ENCODE data around the gene USP35.

DNA sequence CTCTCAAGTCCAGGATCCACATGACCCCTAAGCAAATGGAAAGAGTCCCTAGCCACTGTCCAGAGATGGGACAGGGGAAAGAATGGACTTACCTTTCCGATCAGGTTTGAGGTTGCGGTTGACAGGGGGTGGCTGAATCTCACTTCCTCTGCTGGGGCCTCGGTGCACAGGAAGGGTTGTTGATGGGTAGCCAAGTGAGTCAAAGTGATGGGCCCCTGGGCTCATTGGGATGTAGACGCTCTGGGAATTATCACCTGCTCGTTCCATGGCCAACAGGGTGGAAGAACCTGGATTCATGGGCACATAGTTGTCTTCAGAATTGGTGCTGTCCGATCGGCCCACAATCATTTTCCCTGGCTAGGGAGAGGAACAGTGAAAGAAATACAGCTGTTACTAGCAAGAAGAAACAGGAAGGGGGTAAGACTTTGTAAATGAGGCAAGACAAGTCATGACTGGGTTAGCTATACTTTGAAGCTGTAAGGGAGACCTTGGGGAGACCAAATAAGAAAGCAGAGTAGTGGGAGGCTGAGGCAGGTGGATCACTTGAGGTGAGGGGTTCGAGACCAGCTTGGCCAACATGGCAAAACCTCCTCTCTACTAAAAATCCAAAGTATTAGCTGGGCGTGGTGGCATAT lies 34.7 kb downstream of the USP35 start:
- no peak for TF ChIP-seq NR3C1 (IDR thresholded peaks at IDR 0.05)
- no peak for TF ChIP-seq RFX5 (IDR thresholded peaks at IDR 0.05)
- no peak for TF ChIP-seq CTCF (IDR thresholded peaks at IDR 0.05)
- TF ChIP-seq POLR2A (IDR thresholded peaks at IDR 0.05; ENCODE audit: low read length) = no peak
- TF ChIP-seq, protein P1, sequence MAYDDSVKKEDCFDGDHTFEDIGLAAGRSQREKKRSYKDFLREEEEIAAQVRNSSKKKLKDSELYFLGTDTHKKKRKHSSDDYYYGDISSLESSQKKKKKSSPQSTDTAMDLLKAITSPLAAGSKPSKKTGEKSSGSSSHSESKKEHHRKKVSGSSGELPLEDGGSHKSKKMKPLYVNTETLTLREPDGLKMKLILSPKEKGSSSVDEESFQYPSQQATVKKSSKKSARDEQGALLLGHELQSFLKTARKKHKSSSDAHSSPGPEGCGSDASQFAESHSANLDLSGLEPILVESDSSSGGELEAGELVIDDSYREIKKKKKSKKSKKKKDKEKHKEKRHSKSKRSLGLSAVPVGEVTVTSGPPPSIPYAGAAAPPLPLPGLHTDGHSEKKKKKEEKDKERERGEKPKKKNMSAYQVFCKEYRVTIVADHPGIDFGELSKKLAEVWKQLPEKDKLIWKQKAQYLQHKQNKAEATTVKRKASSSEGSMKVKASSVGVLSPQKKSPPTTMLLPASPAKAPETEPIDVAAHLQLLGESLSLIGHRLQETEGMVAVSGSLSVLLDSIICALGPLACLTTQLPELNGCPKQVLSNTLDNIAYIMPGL (CRISPR knock-in tag; IDR thresholded peaks at IDR 0.05; ENCODE audit: borderline replicate concordance) = no peak
- no peak for TF ChIP-seq CEBPB (IDR thresholded peaks at IDR 0.05)
- TF ChIP-seq CHD2 (IDR thresholded peaks at IDR 0.05; ENCODE audit: low read length, partially characterized antibody) = no peak
- TF ChIP-seq JUNB (IDR thresholded peaks at IDR 0.05) = no peak

Measured in A549 (cell line).